HEK293 (cell line): ENCODE measurements around the gene ZNF8.

Experiments used
- BCL11B ChIP-seq: fragments of 450-650 bp; formaldehyde crosslinking; IDR thresholded peaks from 2 replicates; pipeline ENCODE4 v1.5.1; 2016; ENCODE audit warnings: low read depth, missing biosample characterization, missing genetic modification characterization
- HOXC10 ChIP-seq: sonication (generic); formaldehyde crosslinking; IDR thresholded peaks from 2 replicates; pipeline ENCODE4 v1.8.1; 2023; ENCODE audit warnings: mild to moderate bottlenecking, missing genetic modification reagents
- PATZ1 ChIP-seq: fragments of 450-650 bp; formaldehyde crosslinking; IDR thresholded peaks from 2 replicates; pipeline ENCODE4 v1.5.1; 2016; ENCODE audit warnings: missing biosample characterization, missing genetic modification characterization
- SETDB1 ChIP-seq: IDR thresholded peaks from one replicate; pipeline ENCODE4 v1.6.1; 2017; ENCODE audit warnings: mild to moderate bottlenecking, low read length, moderate library complexity, mixed read lengths; ENCODE audit not compliant: insufficient read length
- ZBTB17 ChIP-seq: fragments of 450-650 bp; formaldehyde crosslinking; IDR thresholded peaks from 2 replicates; pipeline ENCODE4 v1.5.1; 2016; ENCODE audit warnings: missing biosample characterization, missing genetic modification characterization
- ZNF394 ChIP-seq: fragments of 450-650 bp; formaldehyde crosslinking; IDR thresholded peaks from 2 replicates; pipeline ENCODE4 v1.5.1; 2016; ENCODE audit warnings: missing biosample characterization, missing genetic modification characterization, mild to moderate bottlenecking, moderate library complexity, borderline replicate concordance
- ZNF585B ChIP-seq: fragments of 450-650 bp; formaldehyde crosslinking; IDR thresholded peaks from 2 replicates; pipeline ENCODE4 v1.5.1; 2016; ENCODE audit warnings: missing biosample characterization, missing genetic modification characterization
- TF ChIP-seq, protein P1 (sequence below): fragments of 450-650 bp; formaldehyde crosslinking; IDR thresholded peaks from 2 replicates; pipeline ENCODE4 v1.5.1; 2016; ENCODE audit warnings: missing biosample characterization, missing genetic modification characterization
- TF ChIP-seq, protein P2 (sequence below): fragments of 450-650 bp; formaldehyde crosslinking; IDR thresholded peaks from 2 replicates; pipeline ENCODE4 v1.5.1; 2016; ENCODE audit warnings: missing biosample characterization, missing genetic modification characterization

GRCh38 chr19:58307736-58308135 is 29.0 kb downstream of the ZNF8 start:
- TF ChIP-seq, protein P1, sequence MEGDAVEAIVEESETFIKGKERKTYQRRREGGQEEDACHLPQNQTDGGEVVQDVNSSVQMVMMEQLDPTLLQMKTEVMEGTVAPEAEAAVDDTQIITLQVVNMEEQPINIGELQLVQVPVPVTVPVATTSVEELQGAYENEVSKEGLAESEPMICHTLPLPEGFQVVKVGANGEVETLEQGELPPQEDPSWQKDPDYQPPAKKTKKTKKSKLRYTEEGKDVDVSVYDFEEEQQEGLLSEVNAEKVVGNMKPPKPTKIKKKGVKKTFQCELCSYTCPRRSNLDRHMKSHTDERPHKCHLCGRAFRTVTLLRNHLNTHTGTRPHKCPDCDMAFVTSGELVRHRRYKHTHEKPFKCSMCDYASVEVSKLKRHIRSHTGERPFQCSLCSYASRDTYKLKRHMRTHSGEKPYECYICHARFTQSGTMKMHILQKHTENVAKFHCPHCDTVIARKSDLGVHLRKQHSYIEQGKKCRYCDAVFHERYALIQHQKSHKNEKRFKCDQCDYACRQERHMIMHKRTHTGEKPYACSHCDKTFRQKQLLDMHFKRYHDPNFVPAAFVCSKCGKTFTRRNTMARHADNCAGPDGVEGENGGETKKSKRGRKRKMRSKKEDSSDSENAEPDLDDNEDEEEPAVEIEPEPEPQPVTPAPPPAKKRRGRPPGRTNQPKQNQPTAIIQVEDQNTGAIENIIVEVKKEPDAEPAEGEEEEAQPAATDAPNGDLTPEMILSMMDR (tag by site-specific recombination) = no peak
- TF ChIP-seq SETDB1 (no peak), PATZ1 (tag by site-specific recombination) (no peak), ZNF585B (tag by site-specific recombination) (no peak), BCL11B (tag by site-specific recombination) (no peak), ZBTB17 (tag by site-specific recombination) (no peak), HOXC10 (CRISPR knock-in tag) (no peak), ZNF394 (tag by site-specific recombination) (no peak)
- TF ChIP-seq, protein P2, sequence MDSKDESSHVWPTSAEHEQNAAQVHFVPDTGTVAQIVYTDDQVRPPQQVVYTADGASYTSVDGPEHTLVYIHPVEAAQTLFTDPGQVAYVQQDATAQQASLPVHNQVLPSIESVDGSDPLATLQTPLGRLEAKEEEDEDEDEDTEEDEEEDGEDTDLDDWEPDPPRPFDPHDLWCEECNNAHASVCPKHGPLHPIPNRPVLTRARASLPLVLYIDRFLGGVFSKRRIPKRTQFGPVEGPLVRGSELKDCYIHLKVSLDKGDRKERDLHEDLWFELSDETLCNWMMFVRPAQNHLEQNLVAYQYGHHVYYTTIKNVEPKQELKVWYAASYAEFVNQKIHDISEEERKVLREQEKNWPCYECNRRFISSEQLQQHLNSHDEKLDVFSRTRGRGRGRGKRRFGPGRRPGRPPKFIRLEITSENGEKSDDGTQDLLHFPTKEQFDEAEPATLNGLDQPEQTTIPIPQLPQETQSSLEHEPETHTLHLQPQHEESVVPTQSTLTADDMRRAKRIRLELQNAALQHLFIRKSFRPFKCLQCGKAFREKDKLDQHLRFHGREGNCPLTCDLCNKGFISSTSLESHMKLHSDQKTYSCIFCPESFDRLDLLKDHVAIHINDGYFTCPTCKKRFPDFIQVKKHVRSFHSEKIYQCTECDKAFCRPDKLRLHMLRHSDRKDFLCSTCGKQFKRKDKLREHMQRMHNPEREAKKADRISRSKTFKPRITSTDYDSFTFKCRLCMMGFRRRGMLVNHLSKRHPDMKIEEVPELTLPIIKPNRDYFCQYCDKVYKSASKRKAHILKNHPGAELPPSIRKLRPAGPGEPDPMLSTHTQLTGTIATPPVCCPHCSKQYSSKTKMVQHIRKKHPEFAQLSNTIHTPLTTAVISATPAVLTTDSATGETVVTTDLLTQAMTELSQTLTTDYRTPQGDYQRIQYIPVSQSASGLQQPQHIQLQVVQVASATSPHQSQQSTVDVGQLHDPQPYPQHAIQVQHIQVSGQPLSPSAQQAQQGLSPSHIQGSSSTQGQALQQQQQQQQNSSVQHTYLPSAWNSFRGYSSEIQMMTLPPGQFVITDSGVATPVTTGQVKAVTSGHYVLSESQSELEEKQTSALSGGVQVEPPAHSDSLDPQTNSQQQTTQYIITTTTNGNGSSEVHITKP = no peak
